Esophagus muscularis mucosa (tissue), 4 donors: ENCODE results near the gene FAM174B. TPM values are rescaled to one million over a fixed set of nuclear protein-coding genes. Genes with fewer than 3 reads are reported as not detected.

Experiments used
- DNase-seq: peaks from one replicate; pipeline ENCODE4 v3.0.0-alpha.2; 2017; ENCODE audit errors: extremely low spot score
- H3K27ac ChIP-seq, 4 donors: fragments of 200-600 bp; sonication (generic); replicated peaks in 1 of 4; 1 replicate in 3 of 4; 2 replicates in 1 of 4; pipeline ENCODE4 v1.5.1; 2016 to 2019; ENCODE audit warnings: mild to moderate bottlenecking in 1 of 4
- H3K27me3 ChIP-seq, 4 donors: fragments of 200-600 bp; sonication (generic); one replicate each; pipeline versions ENCODE4 v1.5.1 to v1.6.0; 2016 to 2019
- H3K36me3 ChIP-seq, 4 donors: fragments of 200-600 bp; sonication (generic); one replicate each; pipeline ENCODE4 v1.5.1; 2016 to 2019
- H3K4me1 ChIP-seq, 4 donors: fragments of 200-600 bp; sonication (generic); one replicate each; pipeline ENCODE4 v1.5.1; 2016 to 2019
- H3K4me3 ChIP-seq, 4 donors: fragments of 200-600 bp; sonication (generic); 1 replicate in 2 of 4; 2 replicates in 2 of 4; pipeline ENCODE4 v1.5.1; 2016 to 2019; ENCODE audit warnings: mild to moderate bottlenecking in 4 of 4, moderate library complexity in 1 of 4
- H3K9me3 ChIP-seq, 4 donors: fragments of 200-600 bp; sonication (generic); 1 replicate in 3 of 4; 2 replicates in 1 of 4; pipeline ENCODE4 v1.5.1; 2016 to 2019
- EP300 ChIP-seq: sonication (generic); formaldehyde crosslinking; IDR thresholded peaks from one replicate; pipeline ENCODE4 v1.6.1; 2017; ENCODE audit warnings: antibody characterized with exemption
- POLR2A ChIP-seq: fragments of 450-650 bp; IDR thresholded peaks from one replicate; pipeline ENCODE4 v1.6.1; 2017; ENCODE audit warnings: antibody characterized with exemption, moderate library complexity, mild to moderate bottlenecking, low read depth
- POLR2AphosphoS5 ChIP-seq, 2 donors: sonication (generic); formaldehyde crosslinking; IDR thresholded peaks; one replicate each; pipeline ENCODE4 v1.6.1; 2017; ENCODE audit warnings: antibody characterized with exemption in 2 of 2
- WGBS: methylation state at CpG from one replicate; pipeline ENCODE4 v1.1.5; 2018; 5-methylcytosine and 5-hydroxymethylcytosine counted together
- intact Hi-C: fragments of 100-400 bp; cut with DNase I; formaldehyde crosslinking; loops from one replicate; pipeline ENCODE4 v1.15.1; 2023
- total RNA-seq, 4 donors: library from RNA; depleted of rRNA; stranded (reverse); fragments of >200 nt; gene quantifications; one replicate each; pipeline versions ENCODE4 v1.1.0 to v1.2.1, GENCODE V29; 2016
- TF ChIP-seq, protein P1 (sequence below), 3 experiments: fragments of 200-600 bp in 2 of 3; fragments of 450-650 bp in 1 of 3; sonication (generic) in 2 of 3; IDR thresholded peaks; one replicate each; pipeline ENCODE4 v1.5.1; 2017 to 2019; ENCODE audit warnings: antibody characterized with exemption in 3 of 3, mild to moderate bottlenecking in 2 of 3, moderate library complexity in 1 of 3

FAM174B gene
- total RNA-seq, 4 donors from 2014 or later = 7.5 to 15.2 (median 9.9) TPM

DNA sequence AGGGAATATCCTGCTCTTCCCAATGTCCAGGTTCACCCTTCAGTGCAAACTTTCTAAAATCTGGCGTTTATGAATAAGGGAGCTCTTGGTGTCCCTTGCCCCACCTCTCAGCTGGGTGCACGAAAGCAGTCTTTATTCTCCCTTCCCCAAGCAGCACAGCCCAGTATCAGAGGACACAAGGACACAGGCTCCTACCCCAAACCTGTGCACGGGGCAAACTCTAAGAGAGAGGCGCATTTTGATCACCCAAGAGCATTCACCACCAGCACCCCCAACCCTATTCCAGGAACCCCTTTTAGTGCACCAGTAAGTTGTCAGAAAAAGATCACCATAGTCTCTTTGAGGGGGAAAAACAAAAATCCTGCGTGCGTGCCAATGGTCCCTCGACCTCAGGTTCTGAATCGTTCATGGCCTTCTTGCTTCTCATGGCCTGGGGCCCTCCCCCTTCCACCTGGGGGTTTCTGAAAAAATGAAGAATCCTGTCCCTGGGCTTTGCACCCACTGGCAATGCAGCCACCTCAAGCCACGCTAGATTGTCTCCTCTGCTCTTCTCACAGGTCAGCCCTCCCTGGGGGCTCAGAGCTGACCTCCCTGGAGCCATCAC lies 78.9 kb downstream of the FAM174B start:
- no peaks in the 10 kb centered on the region for H3K9me3 ChIP-seq
- TF ChIP-seq POLR2A = no peak
- H3K4me1 ChIP-seq = no peaks in the 10 kb centered on the region
- no peak overlapping the region for H3K4me3 ChIP-seq
- WGBS = 95% methylated on average over 9 of the region's 9 CpGs
- intact Hi-C loops = no loop called here
- no peaks in the 10 kb centered on the region for H3K36me3 ChIP-seq
- no peak overlapping the region for H3K27ac ChIP-seq
- H3K27me3 ChIP-seq = peaks cover 0 to 10% (median 0%) of the 10 kb centered on the region in 4 donors
- DNase-seq = peak; percentile 84

DNA sequence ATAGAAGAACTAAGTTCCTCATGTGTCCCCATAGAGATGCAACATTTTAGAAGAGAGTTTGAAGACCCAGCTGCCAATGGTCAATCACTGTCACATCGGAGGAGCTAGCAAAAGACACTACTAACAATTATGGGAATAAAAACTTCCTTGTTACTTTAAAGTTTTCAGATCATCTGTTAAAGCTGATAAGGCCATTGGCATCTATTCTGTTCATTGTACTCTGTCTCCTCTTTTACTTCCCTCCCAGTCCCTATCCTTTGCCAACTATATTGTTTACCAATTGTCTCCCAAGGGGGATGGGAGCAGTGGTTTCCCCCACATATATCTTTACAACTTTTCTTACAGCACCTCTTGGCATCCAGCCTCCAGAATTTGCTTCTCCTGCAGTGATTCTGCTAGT lies 81.0 kb downstream of the FAM174B start:
- Histone ChIP-seq H3K27ac (no peak overlapping the region), H3K27me3 (peaks cover 0 to 12% (median 0%) of the 10 kb centered on the region in 4 donors), H3K36me3 (no peaks in the 10 kb centered on the region), H3K4me1 (peaks cover 0 to 5% (median 0%) of the 10 kb centered on the region in 4 donors), H3K4me3 (no peak overlapping the region), H3K9me3 (no peaks in the 10 kb centered on the region)
- intact Hi-C loops = no loop called here
- TF ChIP-seq, protein P1, sequence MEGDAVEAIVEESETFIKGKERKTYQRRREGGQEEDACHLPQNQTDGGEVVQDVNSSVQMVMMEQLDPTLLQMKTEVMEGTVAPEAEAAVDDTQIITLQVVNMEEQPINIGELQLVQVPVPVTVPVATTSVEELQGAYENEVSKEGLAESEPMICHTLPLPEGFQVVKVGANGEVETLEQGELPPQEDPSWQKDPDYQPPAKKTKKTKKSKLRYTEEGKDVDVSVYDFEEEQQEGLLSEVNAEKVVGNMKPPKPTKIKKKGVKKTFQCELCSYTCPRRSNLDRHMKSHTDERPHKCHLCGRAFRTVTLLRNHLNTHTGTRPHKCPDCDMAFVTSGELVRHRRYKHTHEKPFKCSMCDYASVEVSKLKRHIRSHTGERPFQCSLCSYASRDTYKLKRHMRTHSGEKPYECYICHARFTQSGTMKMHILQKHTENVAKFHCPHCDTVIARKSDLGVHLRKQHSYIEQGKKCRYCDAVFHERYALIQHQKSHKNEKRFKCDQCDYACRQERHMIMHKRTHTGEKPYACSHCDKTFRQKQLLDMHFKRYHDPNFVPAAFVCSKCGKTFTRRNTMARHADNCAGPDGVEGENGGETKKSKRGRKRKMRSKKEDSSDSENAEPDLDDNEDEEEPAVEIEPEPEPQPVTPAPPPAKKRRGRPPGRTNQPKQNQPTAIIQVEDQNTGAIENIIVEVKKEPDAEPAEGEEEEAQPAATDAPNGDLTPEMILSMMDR (IDR thresholded peaks at IDR 0.05) = no peak
- TF ChIP-seq EP300 = no peak
- no peak for TF ChIP-seq POLR2A
- TF ChIP-seq POLR2AphosphoS5 (IDR thresholded peaks at IDR 0.05) = no peak
- DNase-seq = peak; percentile 72
- 70% methylated on average over 1 of the region's 1 CpG for WGBS

DNA sequence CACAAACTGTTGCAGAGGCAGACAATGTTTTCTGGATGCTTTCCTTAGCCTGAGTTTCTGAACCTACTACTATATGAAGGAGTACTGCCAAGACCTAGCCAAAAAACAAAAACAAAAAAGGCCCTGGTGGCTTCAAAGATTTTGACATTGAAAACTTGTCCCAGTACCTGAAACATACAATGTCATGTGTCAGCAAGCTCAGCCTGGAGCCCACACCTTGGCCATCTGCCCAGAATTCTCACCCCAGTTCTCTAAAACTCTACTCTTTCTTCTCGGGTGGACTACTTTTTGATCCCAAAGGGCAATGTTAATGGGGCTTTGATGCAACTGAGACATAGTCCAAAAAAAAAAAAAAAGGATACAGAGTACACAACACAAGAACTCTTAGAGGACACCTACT lies 81.4 kb downstream of the FAM174B start:
- peak; percentile 60 for DNase-seq
- intact Hi-C loops = no loop called here
- 58% methylated on average over 1 of the region's 1 CpG for WGBS
- H3K4me1 ChIP-seq = peaks cover 0 to 5% (median 0%) of the 10 kb centered on the region in 4 donors
- TF ChIP-seq POLR2AphosphoS5 (IDR thresholded peaks at IDR 0.05) (no peak), POLR2A (no peak), EP300 (no peak)
- TF ChIP-seq, protein P1 (IDR thresholded peaks at IDR 0.05) = no peak
- no peak overlapping the region for H3K27ac ChIP-seq
- H3K36me3 ChIP-seq = no peaks in the 10 kb centered on the region
- H3K4me3 ChIP-seq = no peak overlapping the region
- peaks cover 0 to 8% (median 0%) of the 10 kb centered on the region in 4 donors for H3K27me3 ChIP-seq
- no peaks in the 10 kb centered on the region for H3K9me3 ChIP-seq

DNA sequence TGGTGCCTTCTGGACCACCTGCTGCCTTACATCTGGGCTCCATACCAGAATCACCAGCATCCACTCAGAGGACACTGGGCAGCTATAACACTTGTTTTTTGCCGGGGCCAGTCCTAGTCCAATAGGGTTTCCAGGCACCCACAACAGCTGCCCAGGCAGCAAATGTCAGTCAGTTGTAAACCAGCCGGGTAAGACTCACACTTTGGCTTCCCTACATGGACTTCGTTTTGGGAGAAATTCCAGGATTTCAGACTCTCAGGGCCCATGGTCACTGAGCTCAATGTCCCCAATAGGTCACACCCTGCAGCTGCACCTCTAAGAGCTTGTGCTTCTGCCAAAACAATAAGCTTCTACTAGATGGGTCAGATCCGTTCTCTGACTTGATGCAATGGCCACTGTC lies 83.8 kb downstream of the FAM174B start:
- Histone ChIP-seq H3K4me1 (peaks cover 0 to 5% (median 0%) of the 10 kb centered on the region in 4 donors), H3K27me3 (peaks cover 0 to 4% (median 0%) of the 10 kb centered on the region in 4 donors), H3K36me3 (no peaks in the 10 kb centered on the region), H3K4me3 (no peak overlapping the region), H3K27ac (no peak overlapping the region), H3K9me3 (no peaks in the 10 kb centered on the region)
- peak; percentile 77 for DNase-seq
- intact Hi-C loops = no loop called here
- WGBS = 50% methylated on average over 3 of the region's 4 CpGs
- no peak for TF ChIP-seq POLR2A
- TF ChIP-seq, protein P1 (IDR thresholded peaks at IDR 0.05) = no peak

DNA sequence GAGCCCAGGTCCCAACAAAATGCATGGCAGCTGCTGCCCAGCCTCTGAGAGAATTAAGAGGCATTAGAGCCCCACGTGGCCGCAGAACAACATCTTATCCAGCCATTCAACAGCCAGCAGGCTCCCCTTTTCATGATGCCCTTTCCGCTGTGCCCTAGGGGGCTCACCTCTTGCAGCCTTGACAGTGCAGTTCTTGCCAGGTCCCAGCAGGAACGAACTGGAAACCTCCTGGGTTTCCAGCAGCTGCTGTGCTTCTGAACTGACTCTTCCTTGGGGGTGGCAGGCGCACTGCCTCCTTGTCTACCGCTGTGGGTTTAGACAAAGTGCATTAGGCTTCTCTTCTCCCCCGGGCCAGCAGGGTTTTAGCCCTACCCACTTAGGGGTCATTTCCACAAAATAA lies 85.2 kb downstream of the FAM174B start:
- H3K4me1 ChIP-seq = peaks cover 0 to 5% (median 0%) of the 10 kb centered on the region in 4 donors
- no peak overlapping the region for H3K27ac ChIP-seq
- no peaks in the 10 kb centered on the region for H3K36me3 ChIP-seq
- no peak for TF ChIP-seq POLR2AphosphoS5 (IDR thresholded peaks at IDR 0.05)
- no peak for TF ChIP-seq EP300
- TF ChIP-seq, protein P1 (IDR thresholded peaks at IDR 0.05) = no peak
- TF ChIP-seq POLR2A = no peak
- no peak overlapping the region for H3K4me3 ChIP-seq
- intact Hi-C loops = no loop called here
- DNase-seq = no peak
- H3K9me3 ChIP-seq = no peaks in the 10 kb centered on the region
- 78% methylated on average over 6 of the region's 7 CpGs for WGBS
- H3K27me3 ChIP-seq = peaks cover 0 to 4% (median 0%) of the 10 kb centered on the region in 4 donors
